ENCODE data around the gene TPD52L2.

GRCh38 chr20:63917811-63918210 lies 52.7 kb downstream of the TPD52L2 start:
- TF ChIP-seq POLR2A (IDR thresholded peaks at IDR 0.05; ENCODE audit: low read length) (no peak), RNF2 (IDR thresholded peaks at IDR 0.05; ENCODE audit: borderline replicate concordance, low read depth) (no peak), CTCF (IDR thresholded peaks at IDR 0.05) (no peak), KDM1A (IDR thresholded peaks at IDR 0.05; ENCODE audit: low read depth) (no peak), RFX5 (IDR thresholded peaks at IDR 0.05) (no peak), SMC3 (IDR thresholded peaks at IDR 0.05) (no peak), SREBF2 (IDR thresholded peaks at IDR 0.05) (no peak), USF2 (IDR thresholded peaks at IDR 0.05) (no peak), ELK1 (IDR thresholded peaks at IDR 0.05; ENCODE audit: low read depth, low read length) (no peak), CBX8 (IDR thresholded peaks at IDR 0.05) (no peak), REST (IDR thresholded peaks at IDR 0.05) (no peak), CHD2 (IDR thresholded peaks at IDR 0.05; ENCODE audit: low read length, partially characterized antibody) (no peak), PHF8 (IDR thresholded peaks at IDR 0.05; ENCODE audit: borderline replicate concordance, low read depth) (no peak), PBX3 (IDR thresholded peaks at IDR 0.05) (no peak)

Measured in A549 (cell line).